HG03469 (cell line): ENCODE measurements around the gene TBC1D2.

Source experiments
- ATAC-seq: cut with Tn5 transposase; IDR thresholded peaks from one replicate; pipeline ENCODE4 v1.9.1; 2021; ENCODE audit warnings: mild to moderate bottlenecking, moderate library complexity, moderate number of reproducible peaks; ENCODE audit not compliant: unreplicated experiment

Gene TBC1D2

DNA sequence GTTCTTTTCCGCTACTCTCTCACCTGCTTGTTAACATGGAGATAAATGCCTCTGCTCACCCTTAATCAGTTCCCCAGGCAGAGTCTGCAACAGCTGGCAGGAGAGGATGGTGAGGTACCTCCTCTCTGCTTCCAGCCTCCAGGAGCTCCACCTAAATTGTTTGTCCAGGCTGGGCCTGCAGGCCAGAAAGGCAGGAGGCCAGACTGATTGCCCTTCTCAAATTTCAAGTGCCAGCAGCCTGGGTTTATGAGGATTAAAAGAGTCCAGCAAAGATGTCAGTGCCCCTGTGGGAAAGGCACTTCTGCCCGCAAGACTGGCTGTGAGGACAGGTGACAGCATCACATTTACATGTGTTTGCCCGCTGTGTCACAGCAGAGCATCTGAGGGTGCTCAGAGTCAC lies 82.8 kb downstream of the TBC1D2 start:
- no peak for ATAC-seq

DNA sequence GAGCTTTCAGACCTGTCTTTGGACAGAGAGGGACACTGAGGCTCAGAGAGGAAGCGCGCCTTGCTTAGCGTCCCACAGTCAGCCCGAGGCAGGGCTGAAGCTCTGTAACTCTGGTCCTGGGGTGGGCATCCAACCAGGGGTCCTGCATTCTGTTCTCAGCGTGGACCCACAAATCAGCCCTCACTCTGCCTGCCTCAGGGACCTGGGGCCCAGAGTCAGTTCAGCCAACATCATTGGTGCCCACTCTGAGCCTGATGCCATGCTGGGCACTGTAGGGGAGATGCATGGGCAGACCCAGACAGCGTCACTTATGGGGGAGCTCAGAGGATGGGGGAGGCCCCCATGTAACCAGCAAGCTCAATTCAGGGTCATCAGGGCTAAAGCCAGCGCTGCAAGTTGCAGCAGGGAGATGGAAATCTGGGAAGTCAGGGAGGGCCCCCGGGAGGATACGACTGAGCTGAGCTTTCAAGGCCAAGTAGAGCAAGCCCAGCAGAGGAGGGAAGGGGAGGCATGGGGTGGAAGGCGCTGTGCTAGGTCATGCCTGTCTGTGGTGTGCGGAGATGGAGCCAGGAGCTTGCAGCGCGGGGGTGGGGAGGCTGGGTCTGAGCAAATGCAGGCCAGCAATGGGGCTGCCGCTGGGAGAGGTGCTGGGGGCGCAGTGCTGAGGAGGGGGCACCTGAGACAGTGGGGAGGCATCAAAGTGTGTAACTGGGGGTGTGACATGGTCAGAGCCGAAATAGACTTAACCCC lies 84.1 kb downstream of the TBC1D2 start:
- no peak for ATAC-seq

DNA sequence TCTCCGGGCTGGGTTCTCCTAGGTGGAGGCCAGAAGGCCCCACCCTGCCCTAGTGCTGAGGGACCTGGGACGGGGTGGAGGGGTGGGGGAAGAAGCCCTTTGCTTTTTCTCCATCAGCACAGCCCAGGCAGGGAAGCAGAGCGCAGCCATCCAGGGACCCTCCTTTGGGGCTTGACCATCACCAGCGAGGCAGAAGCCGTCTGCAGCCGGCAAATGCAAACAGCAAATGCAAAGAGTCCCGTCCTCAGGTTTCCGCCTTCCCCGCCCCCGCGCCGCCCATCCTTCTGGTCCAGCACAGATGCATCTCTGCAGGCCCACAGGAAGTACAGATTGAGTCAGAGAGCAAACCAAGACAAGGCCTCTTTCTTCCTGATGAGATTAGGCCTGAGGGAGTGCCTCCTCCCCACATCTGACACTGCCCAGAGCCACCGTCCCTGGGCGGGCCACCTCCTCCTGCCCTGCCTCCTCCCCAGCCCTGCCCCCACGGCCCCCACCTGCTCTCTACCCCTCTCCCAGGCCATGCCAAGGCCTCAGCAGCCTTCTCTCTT lies 86.4 kb downstream of the TBC1D2 start:
- peak; percentile 93 for ATAC-seq

DNA sequence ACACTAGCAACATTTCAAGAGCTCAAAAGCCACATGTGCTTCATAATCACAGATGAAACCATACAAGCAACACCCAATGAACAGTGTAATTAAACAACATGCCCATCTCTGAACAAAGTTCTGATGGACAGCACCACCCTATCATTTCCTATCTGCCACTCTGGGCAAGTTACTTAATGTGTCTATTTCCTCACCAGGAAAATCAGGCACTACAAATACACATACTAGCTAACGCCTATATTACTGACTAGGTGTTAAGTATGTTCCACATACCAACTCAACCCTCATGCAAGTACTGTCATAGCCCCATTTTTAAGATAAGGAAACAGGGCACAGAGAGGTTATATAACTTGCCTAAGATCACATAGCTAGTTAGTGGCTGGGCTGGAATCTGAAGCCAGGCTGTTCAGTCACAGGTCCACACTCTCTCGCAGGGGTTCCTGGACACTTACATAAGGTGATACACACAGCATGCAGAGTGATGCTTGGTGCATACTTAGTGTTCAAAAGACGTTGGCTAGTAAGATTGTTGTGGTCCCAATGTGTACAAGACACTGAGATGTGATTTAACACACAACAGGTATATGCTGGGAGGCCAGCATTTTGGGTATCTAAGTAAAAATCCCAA lies 87.2 kb downstream of the TBC1D2 start:
- ATAC-seq, result peak; percentile 1

DNA sequence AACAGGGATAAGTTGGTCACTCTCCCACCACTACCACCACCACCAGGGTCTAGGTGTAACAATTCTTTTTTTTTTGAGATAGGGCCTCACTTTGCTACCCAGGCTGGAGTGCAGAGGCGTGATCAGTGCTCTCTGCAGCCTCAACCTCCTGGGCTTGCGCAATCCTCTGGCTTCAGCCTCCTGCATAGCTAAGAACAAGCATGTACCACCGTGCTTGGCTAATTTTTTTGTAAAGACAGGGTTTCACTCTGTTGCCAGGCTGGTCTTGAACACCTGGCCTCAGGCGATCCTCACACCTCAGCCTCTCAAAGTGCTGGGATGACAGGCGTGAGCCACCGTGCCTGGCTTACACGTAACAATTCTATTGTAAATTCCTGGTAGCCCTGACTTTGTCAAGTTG lies 90.5 kb downstream of the TBC1D2 start:
- ATAC-seq, result no peak

DNA sequence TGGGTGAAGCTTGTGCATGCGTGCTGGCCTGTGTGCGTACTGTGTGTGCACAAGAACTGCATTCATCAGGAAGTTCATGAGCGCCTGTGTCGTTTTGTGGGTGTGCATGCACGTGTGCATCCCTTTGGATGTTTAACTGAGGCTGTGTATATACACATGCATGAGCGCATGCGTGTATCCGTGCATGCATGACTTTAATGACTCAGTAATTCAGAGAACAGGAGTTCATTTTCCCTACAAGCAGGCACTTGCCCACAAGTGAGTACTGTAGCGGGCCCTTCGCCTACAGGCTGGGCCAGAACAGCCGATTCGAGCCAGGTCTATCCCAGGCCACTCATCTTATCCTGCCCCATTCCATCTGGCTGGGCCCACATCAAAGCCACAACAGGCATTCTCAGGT lies 92.8 kb downstream of the TBC1D2 start:
- ATAC-seq, result no peak

DNA sequence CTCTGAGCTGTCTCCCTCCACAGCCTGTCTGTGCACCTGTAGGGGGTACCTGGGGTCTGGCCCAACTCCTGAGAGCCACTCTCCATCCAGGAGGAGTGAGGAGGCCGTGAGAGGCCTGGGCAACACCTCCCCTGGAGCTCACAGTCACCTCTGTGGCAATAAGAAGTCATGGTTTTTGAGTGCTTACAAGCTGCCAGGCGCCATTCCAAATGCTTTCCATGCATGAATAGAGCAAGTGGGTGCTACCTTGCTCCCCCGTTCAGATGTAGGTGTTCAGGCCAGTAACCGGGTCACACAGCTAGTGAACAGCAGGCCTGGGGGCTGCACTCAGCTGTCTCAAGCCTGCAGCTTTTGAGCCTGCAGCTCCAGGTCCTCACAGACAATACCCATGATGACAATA lies 93.6 kb downstream of the TBC1D2 start:
- no peak for ATAC-seq

DNA sequence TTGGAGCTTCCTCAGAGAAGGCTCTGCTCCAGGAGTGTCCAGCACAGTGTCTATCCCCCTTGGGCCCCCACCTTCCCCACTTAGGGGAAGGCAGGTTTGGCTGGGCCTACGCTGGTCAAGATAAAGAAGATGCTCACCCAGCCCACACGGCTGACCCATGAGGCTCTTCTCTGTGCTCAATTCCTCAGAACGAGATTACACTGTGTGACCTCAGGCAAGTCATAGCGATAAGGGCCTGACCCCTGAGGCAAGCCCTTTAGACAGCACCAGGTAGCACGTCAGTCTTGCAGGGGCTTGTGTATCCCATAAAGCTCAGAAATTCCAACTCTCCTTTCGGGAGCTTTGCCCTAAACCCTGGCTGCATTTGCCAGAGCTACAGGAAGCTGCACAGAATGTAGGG lies 95.7 kb downstream of the TBC1D2 start:
- ATAC-seq, result no peak

DNA sequence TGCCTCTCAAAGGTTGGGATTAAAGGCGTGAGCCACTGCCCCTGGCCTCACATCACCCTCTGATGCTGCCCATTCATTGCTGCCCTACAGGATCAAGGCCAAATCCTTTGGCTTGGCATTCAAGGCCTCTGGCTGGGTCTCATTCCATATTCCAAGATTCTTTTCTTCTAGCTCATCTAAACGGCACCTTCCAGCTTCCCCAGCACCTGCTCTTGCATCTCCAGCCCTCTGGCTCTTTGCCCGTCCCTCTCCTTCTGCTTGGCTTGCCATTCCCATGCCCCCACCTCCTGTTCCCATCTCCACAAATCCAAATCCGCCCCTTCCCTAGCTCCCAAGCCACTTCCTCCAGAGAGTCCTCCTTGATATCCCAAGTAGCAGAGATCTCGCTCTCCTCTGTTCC lies 96.1 kb downstream of the TBC1D2 start:
- no peak for ATAC-seq

DNA sequence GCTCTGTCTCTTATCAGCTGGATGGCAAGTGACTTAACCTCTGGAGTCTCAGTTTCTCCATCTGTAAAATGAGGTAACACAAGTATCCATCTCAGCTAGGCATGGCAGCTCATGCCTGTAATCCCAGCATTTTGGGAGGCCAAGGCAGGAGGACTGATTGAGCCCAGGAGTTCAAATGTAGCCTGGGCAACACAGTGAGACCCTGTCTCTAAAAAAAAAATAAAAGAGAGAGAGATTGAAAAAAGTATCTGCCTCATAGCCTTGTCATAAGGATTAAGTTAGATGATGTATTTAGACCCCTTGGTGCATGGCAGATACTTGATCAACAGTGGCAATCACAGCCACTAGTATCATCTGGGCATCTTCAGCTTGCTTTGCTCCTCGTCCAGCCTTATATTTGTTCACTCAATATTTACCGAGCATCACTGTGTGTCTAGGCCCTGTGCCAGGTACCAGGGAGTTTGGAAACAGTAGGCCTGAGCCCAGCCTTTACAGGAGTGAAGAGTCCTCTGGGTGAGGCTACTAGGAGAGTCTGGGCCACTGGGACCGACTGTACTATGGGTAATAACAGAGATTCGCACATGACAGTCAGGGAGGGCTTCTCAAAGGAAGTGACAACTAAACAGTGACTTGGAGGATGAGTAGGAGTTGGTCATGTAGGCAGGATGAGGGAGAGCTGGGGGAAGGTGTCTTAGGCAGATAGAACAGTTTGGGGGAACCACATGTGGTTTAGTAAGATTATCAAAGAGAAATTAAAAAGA lies 97.2 kb downstream of the TBC1D2 start:
- ATAC-seq, result no peak

DNA sequence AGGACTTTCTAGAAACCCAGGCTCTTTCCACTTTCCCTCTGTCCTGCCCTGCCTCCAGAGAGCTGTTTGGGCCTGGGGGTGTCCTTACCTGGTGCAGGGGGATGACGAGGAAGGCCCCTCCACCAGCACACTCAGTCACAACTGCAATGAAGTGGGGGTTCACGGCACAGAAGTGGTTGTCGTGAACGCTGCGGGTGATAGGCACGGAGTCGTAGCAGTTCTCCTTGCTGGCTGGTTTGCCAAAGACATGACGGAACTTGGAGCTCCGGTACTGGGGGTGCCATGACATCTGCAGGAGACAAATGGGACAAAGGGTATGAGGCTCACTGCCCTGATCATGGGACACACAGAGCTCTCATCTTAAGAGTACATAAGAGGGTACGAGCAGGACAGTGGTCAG lies 98.1 kb downstream of the TBC1D2 start:
- ATAC-seq, result no peak

DNA sequence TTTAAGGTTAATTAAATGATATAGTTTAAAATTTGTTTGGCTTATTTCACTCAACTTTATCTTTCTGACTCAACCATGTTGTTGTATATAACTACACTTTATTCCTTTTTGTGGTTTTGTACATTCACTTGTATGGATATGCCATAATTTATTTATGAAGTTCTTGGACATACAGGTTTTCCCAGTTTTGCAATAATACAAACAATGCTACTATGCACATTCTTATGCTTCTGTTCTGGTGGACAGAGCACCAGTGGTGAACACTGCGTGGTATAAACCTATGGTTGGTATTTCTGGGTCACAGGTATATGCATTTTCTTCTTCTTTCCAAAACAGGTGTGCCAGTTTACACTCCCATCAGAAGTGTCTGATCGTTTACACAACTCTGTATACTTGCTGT lies 100.8 kb downstream of the TBC1D2 start:
- ATAC-seq, result no peak

DNA sequence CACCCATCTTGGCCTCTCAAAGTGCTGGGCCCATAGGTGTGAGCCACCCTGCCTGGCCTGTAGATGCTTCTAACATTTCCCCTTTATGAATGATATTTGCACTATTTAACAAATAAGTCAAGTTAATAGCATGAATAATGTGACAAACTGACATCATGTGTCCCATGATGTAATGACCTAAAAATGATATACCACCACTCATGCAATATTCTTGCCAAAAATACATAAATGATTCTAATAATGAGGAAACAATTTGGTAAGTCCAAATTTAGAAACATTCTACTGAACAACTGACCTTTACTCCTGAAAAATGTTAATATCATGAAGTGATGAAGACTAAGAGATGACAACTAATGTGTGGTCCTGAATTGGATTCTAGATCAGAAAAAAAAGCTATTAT lies 102.9 kb downstream of the TBC1D2 start:
- ATAC-seq, result no peak

DNA sequence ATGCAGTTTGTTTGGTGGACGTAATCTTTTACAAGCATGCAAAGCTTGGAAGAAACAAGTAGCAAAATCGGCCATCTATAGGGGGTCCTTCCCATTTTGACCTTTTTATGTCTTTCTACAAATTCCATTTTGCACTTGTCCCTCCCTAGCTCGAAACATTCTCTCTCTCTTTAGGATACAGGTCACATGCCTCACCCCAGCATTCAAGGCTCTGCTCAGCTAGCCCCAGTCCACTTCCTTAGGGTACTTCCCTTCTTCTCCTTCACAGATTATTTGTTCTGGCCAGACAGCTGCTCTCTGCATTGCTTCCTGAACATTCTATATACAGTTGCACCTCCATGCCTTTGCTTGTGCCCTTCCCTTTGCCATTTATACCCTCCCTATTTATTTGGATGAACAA lies 104.7 kb downstream of the TBC1D2 start:
- ATAC-seq, result no peak

DNA sequence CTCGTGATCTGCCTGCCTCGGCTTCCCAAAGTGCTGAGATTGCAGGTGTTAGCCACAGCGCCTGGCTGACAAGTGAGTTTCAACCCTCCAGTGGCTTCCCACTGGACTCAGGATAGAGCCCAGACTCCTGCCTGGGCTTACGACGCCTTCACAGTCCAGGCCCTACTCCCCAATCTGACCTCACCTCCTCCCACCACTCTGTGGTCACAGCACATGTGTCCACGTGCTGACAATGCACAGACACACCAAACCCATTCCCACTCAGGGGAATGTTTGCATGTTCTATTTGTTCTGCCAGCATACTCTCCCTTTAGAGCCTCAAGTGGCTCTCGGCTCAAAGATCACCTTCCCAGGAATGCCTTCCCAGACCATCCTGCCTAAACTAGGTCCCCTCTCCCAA lies 105.3 kb downstream of the TBC1D2 start:
- ATAC-seq, result no peak

DNA sequence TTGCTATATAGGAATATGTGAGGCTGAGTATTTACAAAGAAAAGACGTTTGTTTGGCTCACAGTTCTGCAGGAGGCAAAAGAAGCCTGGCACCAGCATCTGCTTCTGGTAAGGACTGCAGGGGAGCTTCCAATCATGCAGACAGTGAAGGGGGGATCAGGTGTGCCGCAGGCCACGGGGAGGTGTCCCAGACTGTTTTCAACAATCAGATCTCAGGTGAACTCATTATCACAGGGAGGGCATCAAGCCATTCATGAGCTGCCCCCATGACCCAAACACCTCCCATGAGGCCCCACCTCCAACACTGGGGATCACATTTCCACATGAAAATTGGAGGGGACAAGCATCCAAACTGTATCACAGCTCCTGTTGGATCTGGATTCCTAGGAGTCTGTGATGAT lies 106.0 kb downstream of the TBC1D2 start:
- ATAC-seq, result no peak
